GM23248 (cell line): ENCODE data around the gene GTF2A2. TPM values are rescaled to one million over a fixed set of nuclear protein-coding genes. Genes with fewer than 3 reads are reported as not detected.

Source experiments
- DNase-seq: peaks from one replicate; pipeline ENCODE4 v3.0.0-alpha.2; 2015
- H2AFZ ChIP-seq: fragments of 200-600 bp; sonication (generic); 2 replicates; pipeline ENCODE4 v1.6.1; 2016; ENCODE audit warnings: antibody characterized with exemption
- H3F3A ChIP-seq: fragments of 200-600 bp; sonication (generic); 2 replicates; pipeline ENCODE4 v1.6.1; 2016; ENCODE audit warnings: mild to moderate bottlenecking, antibody characterized with exemption, mixed run types; ENCODE audit not compliant: insufficient read depth
- H3K27ac ChIP-seq: fragments of 200-600 bp; sonication (generic); 2 replicates; pipeline ENCODE4 v1.5.1; 2016; ENCODE audit warnings: mild to moderate bottlenecking
- H3K27me3 ChIP-seq: fragments of 200-600 bp; sonication (generic); replicated peaks from 2 replicates; pipeline ENCODE4 v1.6.1; 2016; ENCODE audit warnings: mild to moderate bottlenecking; ENCODE audit not compliant: insufficient read depth
- H3K36me3 ChIP-seq: fragments of 200-600 bp; sonication (generic); 2 replicates; pipeline ENCODE4 v1.6.1; 2016; ENCODE audit warnings: low read depth, mild to moderate bottlenecking
- H3K4me1 ChIP-seq: fragments of 200-600 bp; sonication (generic); 2 replicates; pipeline ENCODE4 v1.6.1; 2016; ENCODE audit warnings: mild to moderate bottlenecking; ENCODE audit not compliant: insufficient read depth
- H3K4me2 ChIP-seq: fragments of 200-600 bp; sonication (generic); one replicate; pipeline ENCODE4 v1.6.1; 2016; ENCODE audit warnings: mild to moderate bottlenecking; ENCODE audit not compliant: unreplicated experiment
- H3K4me3 ChIP-seq: fragments of 200-600 bp; sonication (generic); 2 replicates; pipeline ENCODE4 v1.5.1; 2016; ENCODE audit warnings: mild to moderate bottlenecking
- H3K79me2 ChIP-seq: fragments of 200-600 bp; sonication (generic); 2 replicates; pipeline ENCODE4 v1.6.1; 2016; ENCODE audit warnings: mild to moderate bottlenecking; ENCODE audit not compliant: insufficient read depth
- H3K9ac ChIP-seq: fragments of 200-600 bp; sonication (generic); 2 replicates; pipeline ENCODE4 v1.6.1; 2016; ENCODE audit warnings: mild to moderate bottlenecking
- H3K9me2 ChIP-seq: fragments of 200-600 bp; sonication (generic); 2 replicates; pipeline ENCODE4 v1.6.1; 2016; ENCODE audit warnings: mixed run types, mild to moderate bottlenecking, moderate library complexity; ENCODE audit not compliant: insufficient read depth
- H3K9me3 ChIP-seq: fragments of 200-600 bp; sonication (generic); one replicate; pipeline ENCODE4 v1.6.1; 2017; ENCODE audit warnings: low read depth
- H4K20me1 ChIP-seq: fragments of 200-600 bp; sonication (generic); 2 replicates; pipeline ENCODE4 v1.6.0; 2016; ENCODE audit not compliant: insufficient read depth
- EZH2 ChIP-seq: fragments of 200-600 bp; sonication (generic); IDR thresholded peaks from 2 replicates; pipeline ENCODE4 v1.6.1; 2018; ENCODE audit warnings: antibody characterized with exemption, mild to moderate bottlenecking; ENCODE audit not compliant: insufficient read depth, poor library complexity, severe bottlenecking
- EZH2phosphoT487 ChIP-seq: fragments of 200-600 bp; sonication (generic); IDR thresholded peaks from 2 replicates; pipeline ENCODE4 v1.6.1; 2018; ENCODE audit warnings: antibody characterized with exemption, moderate library complexity, mild to moderate bottlenecking, low read depth; ENCODE audit not compliant: insufficient read depth
- WGBS, 2 experiments: methylation state at CpG; one replicate each; pipeline ENCODE4 v1.1.6; 2015 to 2017; ENCODE audit warnings: low lambda C conversion rate in 2 of 2, low coverage in 1 of 2; ENCODE audit errors: missing lambda C conversion rate in 2 of 2; 5-methylcytosine and 5-hydroxymethylcytosine counted together
- in situ Hi-C: fragments of 300-500 bp; cut with MboI; formaldehyde crosslinking; loops from 2 replicates; pipeline ENCODE4 v1.15.0; 2020
- polyA plus RNA-seq: library from polyadenylated mRNA; unstranded; fragments of >200 nt; fragmentation: Nextera tagmentation; extraction: Ambion mirVana; gene quantifications from 2 replicates; pipeline ENCODE4 v1.2.1, GENCODE V29; 2016
- total RNA-seq: library from RNA; depleted of rRNA; stranded (reverse); fragments of >200 nt; shearing (Covaris generic); gene quantifications from 2 replicates; pipeline ENCODE4 v1.2.3, GENCODE V29; 2014

Gene GTF2A2
- total and polyA plus RNA-seq, 2 experiments from 2014 or later, result 30.8 to 247 TPM

- Histone ChIP-seq H4K20me1 (no peaks in the 10 kb centered on the region), H3K27me3 (no peaks in the 10 kb centered on the region), H3K4me1 (peaks cover 2% of the 10 kb centered on the region), H3K27ac (no peak overlapping the region), H3F3A (peaks cover 16% of the 10 kb centered on the region), H3K79me2 (peaks cover 25% of the 10 kb centered on the region), H3K9me3 (no peaks in the 10 kb centered on the region), H2AFZ (no peak overlapping the region), H3K9ac (no peak overlapping the region), H3K9me2 (no peaks in the 10 kb centered on the region), H3K4me3 (no peak overlapping the region), H3K4me2 (no peak overlapping the region), H3K36me3 (peaks cover 61% of the 10 kb centered on the region)
- 69 to 73% methylated on average over 8 of the region's 8 CpGs for WGBS, 2 experiments
- no peak for TF ChIP-seq EZH2phosphoT487
- TF ChIP-seq EZH2, result no peak
- in situ Hi-C loops, result no loop called here
- DNase-seq, result no peak
These were observed 11.2 kb upstream of the GTF2A2 start for GRCh38 chr15:59668556-59668955.

- 0% methylated on average over 1 of the region's 1 CpG for WGBS, 2 experiments
- DNase-seq, result peak; percentile 89
- H3K4me2 ChIP-seq, result peak overlapping the region; percentile 13
- no peak overlapping the region for H2AFZ ChIP-seq
- peaks cover 39% of the 10 kb centered on the region for H3K36me3 ChIP-seq
- no peaks in the 10 kb centered on the region for H3K9me3 ChIP-seq
- peak overlapping the region; percentile 63 for H3K27ac ChIP-seq
- in situ Hi-C loops, result no loop called here
- no peaks in the 10 kb centered on the region for H4K20me1 ChIP-seq
- H3K27me3 ChIP-seq, result no peaks in the 10 kb centered on the region
- 0 out of 2 replicates have a peak overlapping the region, but pooled peaks have one; percentile 5 for H3K9ac ChIP-seq
- no peak overlapping the region for H3K4me3 ChIP-seq
- H3K4me1 ChIP-seq, result peaks cover 21% of the 10 kb centered on the region
- TF ChIP-seq EZH2phosphoT487 (no peak), EZH2 (no peak)
- H3K9me2 ChIP-seq, result no peaks in the 10 kb centered on the region
- peaks cover 50% of the 10 kb centered on the region for H3F3A ChIP-seq
- H3K79me2 ChIP-seq, result peaks cover under 1% of the 10 kb centered on the region
These were observed 4.9 kb upstream of the GTF2A2 start for GRCh38 chr15:59662260-59662659.

GRCh38 chr15:59659366-59659765 is 2.1 kb upstream of the GTF2A2 start:
- Histone ChIP-seq H3K4me3 (no peak overlapping the region), H3K36me3 (peaks cover 31% of the 10 kb centered on the region), H3K9ac (no peak overlapping the region), H4K20me1 (no peaks in the 10 kb centered on the region), H3K27me3 (no peaks in the 10 kb centered on the region), H2AFZ (no peak overlapping the region), H3K79me2 (peaks cover 29% of the 10 kb centered on the region), H3F3A (peaks cover 50% of the 10 kb centered on the region), H3K27ac (no peak overlapping the region), H3K4me2 (no peak overlapping the region), H3K9me2 (no peaks in the 10 kb centered on the region), H3K4me1 (peaks cover 30% of the 10 kb centered on the region), H3K9me3 (no peaks in the 10 kb centered on the region)
- in situ Hi-C loops, result no loop called here
- WGBS, 2 experiments, result 84 to 89% methylated on average over 1 of the region's 1 CpG
- DNase-seq, result no peak
- TF ChIP-seq EZH2phosphoT487 (no peak), EZH2 (no peak)

- peaks cover 19% of the 10 kb centered on the region for H3K4me1 ChIP-seq
- TF ChIP-seq EZH2 (no peak), EZH2phosphoT487 (no peak)
- H3K9ac ChIP-seq, result peak overlapping the region; percentile 94
- 32 to 34% methylated on average over 23 of the region's 23 CpGs for WGBS, 2 experiments
- H3K9me3 ChIP-seq, result no peaks in the 10 kb centered on the region
- peak overlapping the region; percentile 85 for H2AFZ ChIP-seq
- H3F3A ChIP-seq, result peaks cover 35% of the 10 kb centered on the region
- peaks cover 46% of the 10 kb centered on the region for H3K79me2 ChIP-seq
- H3K4me2 ChIP-seq, result peak overlapping the region; percentile 60
- H3K4me3 ChIP-seq, result peak overlapping the region; percentile 97
- H3K27ac ChIP-seq, result peak overlapping the region; percentile 70; the same call in 1 of the 2 replicates
- H3K36me3 ChIP-seq, result peaks cover 24% of the 10 kb centered on the region; the same call in 1 of the 2 replicates
- no peaks in the 10 kb centered on the region for H4K20me1 ChIP-seq
- no peaks in the 10 kb centered on the region for H3K9me2 ChIP-seq
- no peaks in the 10 kb centered on the region for H3K27me3 ChIP-seq
- no peak for DNase-seq
- in situ Hi-C loops, result no loop called here
These were observed 365 bp upstream of the GTF2A2 start for GRCh38 chr15:59657635-59658125.

DNA sequence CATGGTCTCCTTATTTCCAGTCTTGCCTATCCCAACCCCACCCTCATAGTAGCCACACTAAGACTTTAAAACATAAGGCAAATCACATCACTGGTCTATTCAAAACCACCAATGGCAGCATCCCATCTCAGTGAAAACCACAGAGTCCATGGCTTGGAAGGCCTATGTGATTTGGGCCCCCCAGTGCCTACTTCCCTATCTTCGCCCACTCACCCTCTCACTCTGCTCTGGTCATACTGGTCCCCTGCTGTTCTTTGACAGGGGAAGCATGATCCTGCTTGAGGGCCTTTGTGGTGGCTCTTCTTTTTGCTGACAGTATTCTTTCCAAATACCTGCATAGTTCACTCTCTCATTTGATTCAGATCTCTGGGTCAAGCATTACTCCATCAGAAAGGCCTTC is 3.3 kb downstream of the GTF2A2 start:
- Histone ChIP-seq H3K9ac (no peak overlapping the region), H3K27me3 (no peaks in the 10 kb centered on the region), H3K27ac (no peak overlapping the region), H3K79me2 (peaks cover 76% of the 10 kb centered on the region), H3K4me1 (peaks cover 9% of the 10 kb centered on the region), H3K4me3 (no peak overlapping the region), H2AFZ (no peak overlapping the region), H3K36me3 (peaks cover 25% of the 10 kb centered on the region), H3K4me2 (no peak overlapping the region), H3F3A (peaks cover 7% of the 10 kb centered on the region), H4K20me1 (no peaks in the 10 kb centered on the region), H3K9me2 (no peaks in the 10 kb centered on the region), H3K9me3 (no peaks in the 10 kb centered on the region)
- WGBS, 2 experiments, result 92 to 95% methylated on average over 1 of the region's 1 CpG
- in situ Hi-C loops, result no loop called here
- TF ChIP-seq EZH2 (no peak), EZH2phosphoT487 (no peak)
- no peak for DNase-seq
